ENCODE measurements around the gene PLA2G6.

The PLA2G6 gene

GRCh38 chr22:38207898-38208432 lies 26.3 kb upstream of the PLA2G6 start:
- Histone ChIP-seq H3K9ac (ENCODE audit: low read length) (no peak overlapping the region), H3K27me3 (ENCODE audit: control insufficient read depth, insufficient read depth, low read length) (no peaks in the 10 kb centered on the region), H3K4me1 (ENCODE audit: control insufficient read depth, insufficient read depth, low read length) (peaks cover 18% of the 10 kb centered on the region), H3K4me3 (ENCODE audit: low read length) (no peak overlapping the region), H3K36me3 (ENCODE audit: control insufficient read depth, insufficient read depth, low read length) (no peaks in the 10 kb centered on the region), H3K9me3 (ENCODE audit: control insufficient read depth, low read length) (no peaks in the 10 kb centered on the region)

GRCh38 chr22:38205261-38206128 lies 23.9 kb upstream of the PLA2G6 start:
- Histone ChIP-seq H3K9ac (ENCODE audit: low read length) (no peak overlapping the region), H3K4me3 (ENCODE audit: low read length) (no peak overlapping the region), H3K4me1 (ENCODE audit: control insufficient read depth, insufficient read depth, low read length) (peaks cover 28% of the 10 kb centered on the region), H3K9me3 (ENCODE audit: control insufficient read depth, low read length) (no peaks in the 10 kb centered on the region), H3K36me3 (ENCODE audit: control insufficient read depth, insufficient read depth, low read length) (no peaks in the 10 kb centered on the region), H3K27me3 (ENCODE audit: control insufficient read depth, insufficient read depth, low read length) (no peaks in the 10 kb centered on the region)

- peak overlapping the region; percentile 96 for H3K9ac ChIP-seq (ENCODE audit: low read length)
- peaks cover 28% of the 10 kb centered on the region for H3K4me1 ChIP-seq (ENCODE audit: control insufficient read depth, insufficient read depth, low read length)
- H3K36me3 ChIP-seq (ENCODE audit: control insufficient read depth, insufficient read depth, low read length): no peaks in the 10 kb centered on the region
- H3K27me3 ChIP-seq (ENCODE audit: control insufficient read depth, insufficient read depth, low read length): no peaks in the 10 kb centered on the region
- H3K9me3 ChIP-seq (ENCODE audit: control insufficient read depth, low read length): no peaks in the 10 kb centered on the region
- H3K4me3 ChIP-seq (ENCODE audit: low read length): no peak overlapping the region
Observed at GRCh38 chr22:38204784-38205183, 23.2 kb upstream of the PLA2G6 start.

DNA sequence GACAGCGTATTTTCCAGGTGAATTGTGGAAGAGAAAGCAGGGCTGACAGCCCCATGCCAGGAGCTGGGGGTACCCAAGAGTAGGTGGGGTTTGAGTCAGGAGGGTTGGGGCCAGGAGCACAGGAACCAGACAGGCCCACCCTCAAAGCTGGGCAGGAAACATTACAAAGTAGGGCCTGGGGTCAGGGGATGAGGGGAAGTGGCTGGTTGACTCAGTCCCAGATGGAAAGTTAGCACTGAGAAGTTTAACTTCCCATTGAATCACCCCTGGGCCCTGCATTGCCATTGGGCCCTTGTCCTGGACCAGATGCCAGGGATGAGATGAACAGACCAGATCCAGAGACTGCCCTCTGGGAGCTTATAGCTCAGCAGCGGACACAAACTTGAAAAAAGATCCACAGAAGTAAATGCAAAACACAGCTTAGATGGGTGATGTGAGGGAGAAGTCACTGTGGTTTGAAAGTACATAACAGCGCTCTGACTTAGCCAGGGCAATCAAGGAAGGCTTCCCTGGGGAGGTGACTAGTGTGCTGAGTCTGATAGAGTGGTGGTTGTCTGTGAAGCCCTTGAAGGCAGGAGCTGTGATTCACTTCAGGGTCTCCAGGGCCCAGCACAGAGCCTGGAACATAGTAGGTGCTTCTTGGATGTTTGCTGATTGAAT lies 22.4 kb upstream of the PLA2G6 start:
- H3K36me3 ChIP-seq (ENCODE audit: control insufficient read depth, insufficient read depth, low read length): no peaks in the 10 kb centered on the region
- peak overlapping the region; percentile 96 for H3K9ac ChIP-seq (ENCODE audit: low read length)
- no peaks in the 10 kb centered on the region for H3K27me3 ChIP-seq (ENCODE audit: control insufficient read depth, insufficient read depth, low read length)
- peaks cover 28% of the 10 kb centered on the region for H3K4me1 ChIP-seq (ENCODE audit: control insufficient read depth, insufficient read depth, low read length)
- peak overlapping the region; percentile 86 for H3K4me3 ChIP-seq (ENCODE audit: low read length)
- H3K9me3 ChIP-seq (ENCODE audit: control insufficient read depth, low read length): no peaks in the 10 kb centered on the region

GRCh38 chr22:38203090-38203810 lies 21.6 kb upstream of the PLA2G6 start:
- Histone ChIP-seq H3K4me3 (ENCODE audit: low read length) (peak overlapping the region; percentile 86), H3K4me1 (ENCODE audit: control insufficient read depth, insufficient read depth, low read length) (peaks cover 28% of the 10 kb centered on the region), H3K36me3 (ENCODE audit: control insufficient read depth, insufficient read depth, low read length) (no peaks in the 10 kb centered on the region), H3K9ac (ENCODE audit: low read length) (peak overlapping the region; percentile 96), H3K27me3 (ENCODE audit: control insufficient read depth, insufficient read depth, low read length) (no peaks in the 10 kb centered on the region), H3K9me3 (ENCODE audit: control insufficient read depth, low read length) (no peaks in the 10 kb centered on the region)

GRCh38 chr22:38202437-38203089 lies 20.9 kb upstream of the PLA2G6 start:
- no peaks in the 10 kb centered on the region for H3K36me3 ChIP-seq (ENCODE audit: control insufficient read depth, insufficient read depth, low read length)
- H3K27me3 ChIP-seq (ENCODE audit: control insufficient read depth, insufficient read depth, low read length): no peaks in the 10 kb centered on the region
- H3K9ac ChIP-seq (ENCODE audit: low read length): peak overlapping the region; percentile 96
- peak overlapping the region; percentile 86 for H3K4me3 ChIP-seq (ENCODE audit: low read length)
- peaks cover 28% of the 10 kb centered on the region for H3K4me1 ChIP-seq (ENCODE audit: control insufficient read depth, insufficient read depth, low read length)
- no peaks in the 10 kb centered on the region for H3K9me3 ChIP-seq (ENCODE audit: control insufficient read depth, low read length)

DNA sequence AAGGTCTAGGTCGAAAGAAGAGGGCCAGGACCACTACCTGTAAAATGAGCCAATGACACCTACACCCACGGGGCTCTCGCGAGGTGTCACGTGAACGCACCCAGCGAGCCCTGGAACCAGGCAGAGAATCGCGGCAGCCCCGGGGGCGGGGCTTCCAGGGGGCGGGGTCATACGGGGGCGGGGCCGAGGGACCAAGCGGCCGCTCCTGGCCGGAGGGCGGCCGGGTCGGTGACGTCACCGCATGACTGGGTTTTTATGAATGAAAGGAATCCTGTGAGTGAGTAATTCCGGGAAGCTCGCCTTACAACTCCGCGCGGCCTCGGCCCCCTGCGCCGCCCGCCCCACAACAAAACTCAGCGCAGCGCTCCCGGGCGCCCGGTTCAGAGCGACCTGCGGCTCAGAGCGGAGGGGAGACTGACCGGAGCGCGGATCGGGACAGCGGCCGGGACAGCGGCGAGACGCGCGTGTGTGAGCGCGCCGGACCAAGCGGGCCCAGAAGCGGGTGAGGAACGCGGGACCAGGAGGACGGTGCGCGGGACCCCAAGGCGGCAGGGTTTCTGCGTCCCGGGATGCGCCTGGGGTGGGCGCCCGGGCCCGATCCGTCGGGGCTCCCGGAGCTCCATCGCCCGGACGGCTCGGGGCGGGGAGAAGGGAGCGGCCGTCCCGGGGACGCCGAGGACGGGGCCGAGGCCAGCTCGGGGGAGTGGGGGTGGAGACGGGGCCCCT lies 20.2 kb upstream of the PLA2G6 start, which contains the start of gene MAFF:
Gene MAFF (plus strand): TSS at position 284 of the 726 bp plus-strand sequence. CDS start 11,860 bp downstream, outside the sequence.
- Histone ChIP-seq H3K27me3 (ENCODE audit: control insufficient read depth, insufficient read depth, low read length) (no peaks in the 10 kb centered on the region), H3K36me3 (ENCODE audit: control insufficient read depth, insufficient read depth, low read length) (no peaks in the 10 kb centered on the region), H3K9me3 (ENCODE audit: control insufficient read depth, low read length) (no peaks in the 10 kb centered on the region), H3K4me1 (ENCODE audit: control insufficient read depth, insufficient read depth, low read length) (peaks cover 28% of the 10 kb centered on the region), H3K9ac (ENCODE audit: low read length) (peak within 1 kb of the TSS; percentile 96), H3K4me3 (ENCODE audit: low read length) (peak within 1 kb of the TSS; percentile 86)

DNA sequence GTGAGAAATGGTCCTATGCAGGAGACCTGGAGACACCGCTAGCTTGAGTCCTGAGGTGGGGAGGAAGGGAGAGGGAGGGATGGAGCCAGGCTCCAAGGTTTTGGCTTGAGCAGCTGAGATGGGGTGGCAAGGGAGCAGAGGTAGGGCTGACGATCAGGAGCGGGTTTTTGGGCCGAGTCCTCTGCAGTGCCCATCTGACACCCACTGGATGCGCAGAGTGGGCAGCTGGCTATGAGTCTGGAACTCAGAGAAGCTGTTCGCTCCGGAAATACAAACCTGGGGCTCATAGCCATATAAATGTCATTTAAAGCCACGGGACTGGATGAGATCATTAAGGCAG lies 19.7 kb upstream of the PLA2G6 start:
- no peaks in the 10 kb centered on the region for H3K36me3 ChIP-seq (ENCODE audit: control insufficient read depth, insufficient read depth, low read length)
- no peaks in the 10 kb centered on the region for H3K27me3 ChIP-seq (ENCODE audit: control insufficient read depth, insufficient read depth, low read length)
- H3K9ac ChIP-seq (ENCODE audit: low read length): peak overlapping the region; percentile 42
- H3K4me3 ChIP-seq (ENCODE audit: low read length): no peak overlapping the region
- no peaks in the 10 kb centered on the region for H3K9me3 ChIP-seq (ENCODE audit: control insufficient read depth, low read length)
- H3K4me1 ChIP-seq (ENCODE audit: control insufficient read depth, insufficient read depth, low read length): peaks cover 28% of the 10 kb centered on the region

DNA sequence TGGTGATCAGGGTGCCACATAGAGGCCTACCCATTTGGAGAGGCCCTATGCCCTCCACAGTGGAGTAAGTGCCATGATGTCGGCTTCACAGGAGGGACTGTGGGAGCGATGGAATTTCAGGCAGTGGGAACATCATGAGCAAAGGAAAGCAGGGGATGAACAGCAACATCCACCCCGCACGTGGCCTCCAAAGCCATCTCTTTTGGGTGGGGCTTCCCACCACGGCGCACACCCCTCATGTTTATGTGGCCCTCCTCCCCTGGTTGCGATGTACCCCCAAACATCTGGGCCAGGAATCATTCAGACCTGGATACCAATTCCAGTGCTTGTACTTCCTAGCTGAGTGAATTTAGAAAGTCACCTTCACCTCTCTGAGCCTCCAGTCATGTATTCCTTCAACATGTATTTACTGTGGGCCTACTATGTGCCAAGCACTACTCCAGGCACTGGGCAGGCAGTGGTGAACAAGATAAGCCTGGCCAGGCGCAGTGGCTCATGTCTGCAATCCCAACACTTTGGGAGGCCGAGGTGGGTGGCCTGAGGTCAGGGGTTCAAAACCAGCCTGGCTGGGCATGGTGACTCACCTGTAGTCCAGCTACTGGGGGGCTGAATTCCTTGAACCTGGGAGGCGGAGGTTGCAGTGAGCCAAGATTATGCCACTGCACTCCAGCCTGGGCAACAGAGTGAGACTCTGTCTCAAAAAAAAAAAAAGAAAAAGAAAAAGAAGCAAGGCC lies 18.4 kb upstream of the PLA2G6 start:
- Histone ChIP-seq H3K9ac (ENCODE audit: low read length) (no peak overlapping the region), H3K4me1 (ENCODE audit: control insufficient read depth, insufficient read depth, low read length) (peaks cover 28% of the 10 kb centered on the region), H3K4me3 (ENCODE audit: low read length) (no peak overlapping the region), H3K27me3 (ENCODE audit: control insufficient read depth, insufficient read depth, low read length) (no peaks in the 10 kb centered on the region), H3K36me3 (ENCODE audit: control insufficient read depth, insufficient read depth, low read length) (no peaks in the 10 kb centered on the region), H3K9me3 (ENCODE audit: control insufficient read depth, low read length) (no peaks in the 10 kb centered on the region)

DNA sequence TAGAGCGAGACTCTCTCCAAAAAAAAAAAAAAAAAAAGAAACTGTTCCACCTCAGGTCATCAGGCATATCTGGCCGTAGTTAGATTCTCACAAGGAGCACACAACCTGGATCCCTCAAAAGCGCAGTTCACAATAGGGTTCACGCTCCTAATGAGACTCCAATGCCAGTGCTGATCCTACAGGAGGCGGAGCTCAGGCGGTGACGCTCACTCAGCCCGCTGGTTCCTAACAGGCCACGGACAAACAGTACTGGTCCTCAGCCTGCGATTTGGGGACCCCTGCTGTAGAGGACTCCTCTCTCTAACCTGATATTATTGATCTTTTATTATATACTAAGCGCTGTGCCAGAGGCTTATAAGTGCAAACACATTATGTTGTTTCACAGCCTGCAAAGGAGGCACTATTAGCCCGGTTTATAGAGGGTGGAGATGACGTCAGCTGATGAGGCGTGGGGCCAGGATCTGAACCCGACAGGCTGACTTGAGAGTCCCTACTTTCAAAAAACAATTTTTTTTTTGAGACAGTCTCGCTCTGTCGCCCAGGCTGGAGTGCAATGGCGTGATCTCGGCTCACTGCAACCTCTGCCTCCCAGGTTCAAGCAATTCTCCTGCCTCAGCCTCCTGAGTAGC lies 15.3 kb upstream of the PLA2G6 start:
- Histone ChIP-seq H3K9ac (ENCODE audit: low read length) (no peak overlapping the region), H3K4me1 (ENCODE audit: control insufficient read depth, insufficient read depth, low read length) (peaks cover 10% of the 10 kb centered on the region), H3K27me3 (ENCODE audit: control insufficient read depth, insufficient read depth, low read length) (no peaks in the 10 kb centered on the region), H3K4me3 (ENCODE audit: low read length) (no peak overlapping the region), H3K36me3 (ENCODE audit: control insufficient read depth, insufficient read depth, low read length) (no peaks in the 10 kb centered on the region), H3K9me3 (ENCODE audit: control insufficient read depth, low read length) (no peaks in the 10 kb centered on the region)

Measured in mucosa of stomach (tissue), 1 donor.